ENCODE data around the gene ENG.
"Not testable (repeated sequence)": the region's sequence is repeated elsewhere in the genome, so short reads cannot be mapped to it uniquely, and the experiment has no call there.

ENG gene

DNA sequence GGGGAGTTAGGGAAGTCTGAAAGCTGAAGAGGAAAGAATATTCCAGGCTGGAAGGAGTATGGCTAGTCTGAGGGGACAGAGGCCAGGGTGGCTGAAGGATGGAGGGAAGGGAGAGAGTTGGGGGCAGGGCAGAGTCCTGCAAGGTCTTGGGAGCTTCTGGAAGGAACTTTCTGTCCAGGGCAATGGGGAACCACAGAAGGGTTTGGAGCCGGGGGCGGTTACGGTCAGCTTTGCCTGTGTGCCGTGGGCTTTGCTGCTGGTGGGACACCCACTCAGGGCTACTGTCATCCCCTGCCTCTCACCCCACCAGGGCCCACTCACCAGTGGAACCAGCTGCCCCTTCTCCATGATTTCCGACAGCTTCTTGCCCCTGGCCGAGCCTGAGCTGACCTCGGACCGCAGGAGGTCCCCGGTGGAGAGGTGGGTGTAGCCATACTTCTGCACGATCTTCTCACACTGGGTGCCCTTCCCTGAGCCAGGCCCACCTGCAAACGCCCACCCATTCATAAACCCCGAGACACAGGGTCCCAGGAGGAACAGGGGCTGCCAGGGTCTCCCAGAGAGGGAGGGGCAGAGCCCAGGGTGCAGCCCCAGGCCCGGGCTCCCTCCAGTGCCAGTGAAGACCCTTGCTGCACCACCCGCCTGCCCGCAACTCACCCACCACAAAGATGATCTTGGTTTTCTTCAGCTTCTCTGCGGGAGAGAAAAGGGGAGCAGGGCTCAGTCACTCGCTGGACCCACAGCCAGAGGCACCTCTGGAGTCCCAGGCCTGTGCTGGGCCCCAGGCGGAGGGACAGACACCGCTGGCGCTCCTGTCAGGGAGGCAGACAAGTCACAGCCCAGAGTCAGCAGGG, 18.1 kb upstream of the ENG start:
- WGBS, 2 experiments: 92 to 94% methylated on average over 20 of the region's 20 CpGs
- no peaks in the 10 kb centered on the region for H3K27me3 ChIP-seq (ENCODE audit: control insufficient read depth, insufficient read depth, low read length, poor library complexity, severe bottlenecking)
- no peaks in the 10 kb centered on the region for H3K9me3 ChIP-seq (ENCODE audit: control insufficient read depth, low read length)
- H3K4me3 ChIP-seq (ENCODE audit: insufficient read depth, low read depth, low read length): no peak overlapping the region
- peaks cover 23% of the 10 kb centered on the region for H3K4me1 ChIP-seq (ENCODE audit: control insufficient read depth, insufficient read depth, low read length)
- H3K36me3 ChIP-seq (ENCODE audit: control insufficient read depth, insufficient read depth, low read length): no peaks in the 10 kb centered on the region
- peak overlapping the region; percentile 6 for H3K27ac ChIP-seq (ENCODE audit: insufficient read depth, low read depth, low read length, poor library complexity, severe bottlenecking)

DNA sequence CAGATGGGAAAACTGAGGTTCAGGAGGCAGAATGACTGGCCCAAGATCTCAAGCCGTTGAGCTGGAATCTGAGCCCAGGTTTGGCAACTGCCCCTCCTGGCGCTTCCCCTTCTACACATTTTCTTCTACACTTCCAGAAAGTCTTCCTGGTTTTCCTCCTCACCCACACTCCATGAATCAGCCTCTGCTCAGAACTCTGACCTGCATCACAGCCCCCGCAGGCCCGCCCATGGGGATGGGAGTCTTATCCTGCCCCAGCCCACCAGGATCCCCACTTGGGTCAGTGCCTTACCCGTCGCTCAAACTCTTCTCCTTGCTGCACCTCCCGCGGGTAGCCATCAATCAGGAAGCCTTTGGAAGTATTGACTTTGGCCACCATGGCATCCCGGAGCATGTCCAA, 17.1 kb upstream of the ENG start:
- 89 to 93% methylated on average over 9 of the region's 9 CpGs for WGBS, 2 experiments
- H3K27ac ChIP-seq (ENCODE audit: insufficient read depth, low read depth, low read length, poor library complexity, severe bottlenecking): no peak overlapping the region
- peaks cover 16% of the 10 kb centered on the region for H3K4me1 ChIP-seq (ENCODE audit: control insufficient read depth, insufficient read depth, low read length)
- no peaks in the 10 kb centered on the region for H3K27me3 ChIP-seq (ENCODE audit: control insufficient read depth, insufficient read depth, low read length, poor library complexity, severe bottlenecking)
- H3K36me3 ChIP-seq (ENCODE audit: control insufficient read depth, insufficient read depth, low read length): no peaks in the 10 kb centered on the region
- no peaks in the 10 kb centered on the region for H3K9me3 ChIP-seq (ENCODE audit: control insufficient read depth, low read length)
- no peak overlapping the region for H3K4me3 ChIP-seq (ENCODE audit: insufficient read depth, low read depth, low read length)

DNA sequence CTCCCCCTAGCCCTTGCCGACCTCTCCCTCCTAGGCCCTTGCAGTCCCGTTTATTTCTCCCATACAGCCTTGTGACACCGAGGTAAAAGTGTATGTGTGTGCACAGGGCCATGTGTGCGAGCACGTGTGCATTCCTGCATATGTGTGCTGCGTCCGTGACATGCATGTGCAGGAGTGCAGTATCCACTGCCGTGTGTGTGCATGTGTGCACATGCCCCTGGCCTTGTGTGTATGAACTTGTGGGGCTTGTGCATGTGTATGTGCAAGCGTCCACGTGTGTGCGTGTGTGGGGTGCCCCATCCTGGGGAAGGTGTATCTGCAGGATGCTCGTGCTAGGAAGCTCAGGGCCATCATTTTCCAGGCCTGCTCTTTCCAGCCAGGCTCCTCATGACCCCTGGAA, 16.4 kb upstream of the ENG start:
- WGBS, 2 experiments: 91 to 92% methylated on average over 12 of the region's 12 CpGs
- Histone ChIP-seq H3K4me3 (ENCODE audit: insufficient read depth, low read depth, low read length) (no peak overlapping the region), H3K4me1 (ENCODE audit: control insufficient read depth, insufficient read depth, low read length) (peaks cover 11% of the 10 kb centered on the region), H3K27ac (ENCODE audit: insufficient read depth, low read depth, low read length, poor library complexity, severe bottlenecking) (no peak overlapping the region), H3K36me3 (ENCODE audit: control insufficient read depth, insufficient read depth, low read length) (no peaks in the 10 kb centered on the region), H3K9me3 (ENCODE audit: control insufficient read depth, low read length) (no peaks in the 10 kb centered on the region), H3K27me3 (ENCODE audit: control insufficient read depth, insufficient read depth, low read length, poor library complexity, severe bottlenecking) (no peaks in the 10 kb centered on the region)

DNA sequence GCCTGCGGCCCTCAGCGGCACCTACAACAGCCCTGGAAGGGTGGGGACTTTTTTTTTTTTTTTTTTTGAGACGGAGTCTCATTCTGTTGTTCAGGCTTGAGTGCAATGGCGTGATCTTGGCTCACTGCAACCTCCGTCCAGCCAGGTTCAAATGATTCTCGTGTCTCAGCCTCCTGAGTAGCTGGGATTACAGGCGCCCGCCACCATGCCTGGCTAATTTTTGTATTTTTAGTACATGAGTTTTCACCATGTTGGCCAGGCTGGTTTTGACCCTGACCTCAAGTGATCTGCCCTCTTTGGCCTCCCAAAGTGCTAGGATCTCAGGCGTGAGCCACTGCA, 15.7 kb upstream of the ENG start:
- 65 to 67% methylated on average over 9 of the region's 9 CpGs for WGBS, 2 experiments
- H3K27me3 ChIP-seq (ENCODE audit: control insufficient read depth, insufficient read depth, low read length, poor library complexity, severe bottlenecking); H3K36me3 ChIP-seq (ENCODE audit: control insufficient read depth, insufficient read depth, low read length); H3K9me3 ChIP-seq (ENCODE audit: control insufficient read depth, low read length); H3K27ac ChIP-seq (ENCODE audit: insufficient read depth, low read depth, low read length, poor library complexity, severe bottlenecking); H3K4me3 ChIP-seq (ENCODE audit: insufficient read depth, low read depth, low read length): not testable (repeated sequence)
- peaks cover 12% of the 10 kb centered on the region for H3K4me1 ChIP-seq (ENCODE audit: control insufficient read depth, insufficient read depth, low read length)

DNA sequence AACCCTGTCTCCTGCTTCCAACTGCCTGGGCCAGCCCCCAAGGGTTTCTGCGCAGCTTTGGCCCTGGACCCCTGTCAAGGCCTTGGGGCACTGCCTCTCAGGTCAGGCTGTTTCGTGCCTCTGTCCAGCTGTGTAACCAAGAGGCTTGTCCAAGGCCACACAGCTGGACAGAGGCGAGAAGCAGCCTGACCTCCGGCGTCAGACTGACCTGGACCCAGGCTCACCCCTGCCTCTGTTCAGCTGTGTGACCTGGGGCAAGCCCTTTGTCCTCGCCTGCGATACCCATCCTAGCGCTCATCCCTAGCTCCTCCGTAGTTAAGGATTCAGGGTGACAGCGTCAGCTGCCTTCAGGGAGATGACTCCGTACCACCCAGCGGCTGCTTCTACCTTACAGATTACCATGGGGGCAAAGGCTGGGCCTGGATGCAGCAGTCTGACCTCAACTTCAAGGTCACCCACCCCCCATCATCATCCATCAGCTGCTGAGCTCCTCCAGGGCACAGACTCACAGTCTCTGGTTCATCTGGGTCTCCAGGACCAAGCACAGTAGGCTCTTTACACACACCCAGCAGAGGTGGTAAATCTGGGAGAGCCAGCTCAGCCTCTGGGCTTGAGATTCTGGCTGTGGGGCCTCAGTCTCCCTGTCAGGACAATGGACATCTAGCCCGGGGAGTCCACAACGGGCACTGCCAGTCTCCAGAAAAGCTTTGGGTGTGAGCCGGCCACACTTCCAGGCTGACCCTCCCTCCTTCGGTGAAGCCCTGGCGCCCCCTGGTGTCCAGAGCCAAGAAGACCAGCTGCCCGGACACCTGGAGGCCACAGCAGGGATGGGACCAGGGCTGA, 15.1 kb upstream of the ENG start:
- no peak overlapping the region for H3K27ac ChIP-seq (ENCODE audit: insufficient read depth, low read depth, low read length, poor library complexity, severe bottlenecking)
- H3K27me3 ChIP-seq (ENCODE audit: control insufficient read depth, insufficient read depth, low read length, poor library complexity, severe bottlenecking): no peaks in the 10 kb centered on the region
- no peaks in the 10 kb centered on the region for H3K9me3 ChIP-seq (ENCODE audit: control insufficient read depth, low read length)
- H3K4me3 ChIP-seq (ENCODE audit: insufficient read depth, low read depth, low read length): no peak overlapping the region
- H3K36me3 ChIP-seq (ENCODE audit: control insufficient read depth, insufficient read depth, low read length): no peaks in the 10 kb centered on the region
- WGBS, 2 experiments: 69% methylated on average over 18 of the region's 18 CpGs
- peaks cover 13% of the 10 kb centered on the region for H3K4me1 ChIP-seq (ENCODE audit: control insufficient read depth, insufficient read depth, low read length)

DNA sequence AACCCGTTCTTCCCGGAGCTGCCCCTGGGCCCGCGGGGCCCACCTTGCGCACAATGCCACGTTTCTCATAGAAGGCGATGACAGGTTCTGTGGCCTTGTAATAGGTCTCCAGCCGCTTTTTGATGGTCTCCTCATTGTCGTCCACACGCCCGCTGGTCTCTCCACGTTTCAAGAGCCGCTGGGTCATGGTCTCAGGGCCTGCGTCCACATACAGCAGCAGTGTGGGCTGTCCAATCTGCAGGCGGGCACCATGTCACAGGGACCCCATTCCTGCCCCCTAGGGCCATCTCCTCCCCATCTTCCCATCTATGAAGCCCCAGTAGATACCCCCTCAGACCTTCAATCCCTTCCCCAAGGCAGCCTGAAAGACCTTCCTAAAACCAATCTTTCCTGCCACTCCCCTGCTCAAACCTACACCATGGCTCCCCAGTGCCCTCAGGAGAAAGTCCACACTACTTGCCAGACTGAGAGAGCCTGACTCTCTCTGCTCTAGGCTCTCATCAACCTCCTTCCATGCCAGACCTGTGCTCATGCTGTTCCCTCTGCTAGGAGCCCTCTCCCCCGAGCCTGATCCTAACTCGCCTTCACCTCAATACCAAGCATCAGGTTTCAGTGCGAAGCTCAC, 13.9 kb upstream of the ENG start:
- Histone ChIP-seq H3K27me3 (ENCODE audit: control insufficient read depth, insufficient read depth, low read length, poor library complexity, severe bottlenecking) (no peaks in the 10 kb centered on the region), H3K9me3 (ENCODE audit: control insufficient read depth, low read length) (no peaks in the 10 kb centered on the region), H3K4me1 (ENCODE audit: control insufficient read depth, insufficient read depth, low read length) (peaks cover 6% of the 10 kb centered on the region), H3K27ac (ENCODE audit: insufficient read depth, low read depth, low read length, poor library complexity, severe bottlenecking) (no peak overlapping the region), H3K36me3 (ENCODE audit: control insufficient read depth, insufficient read depth, low read length) (no peaks in the 10 kb centered on the region), H3K4me3 (ENCODE audit: insufficient read depth, low read depth, low read length) (no peak overlapping the region)
- 91% methylated on average over 18 of the region's 18 CpGs for WGBS, 2 experiments

DNA sequence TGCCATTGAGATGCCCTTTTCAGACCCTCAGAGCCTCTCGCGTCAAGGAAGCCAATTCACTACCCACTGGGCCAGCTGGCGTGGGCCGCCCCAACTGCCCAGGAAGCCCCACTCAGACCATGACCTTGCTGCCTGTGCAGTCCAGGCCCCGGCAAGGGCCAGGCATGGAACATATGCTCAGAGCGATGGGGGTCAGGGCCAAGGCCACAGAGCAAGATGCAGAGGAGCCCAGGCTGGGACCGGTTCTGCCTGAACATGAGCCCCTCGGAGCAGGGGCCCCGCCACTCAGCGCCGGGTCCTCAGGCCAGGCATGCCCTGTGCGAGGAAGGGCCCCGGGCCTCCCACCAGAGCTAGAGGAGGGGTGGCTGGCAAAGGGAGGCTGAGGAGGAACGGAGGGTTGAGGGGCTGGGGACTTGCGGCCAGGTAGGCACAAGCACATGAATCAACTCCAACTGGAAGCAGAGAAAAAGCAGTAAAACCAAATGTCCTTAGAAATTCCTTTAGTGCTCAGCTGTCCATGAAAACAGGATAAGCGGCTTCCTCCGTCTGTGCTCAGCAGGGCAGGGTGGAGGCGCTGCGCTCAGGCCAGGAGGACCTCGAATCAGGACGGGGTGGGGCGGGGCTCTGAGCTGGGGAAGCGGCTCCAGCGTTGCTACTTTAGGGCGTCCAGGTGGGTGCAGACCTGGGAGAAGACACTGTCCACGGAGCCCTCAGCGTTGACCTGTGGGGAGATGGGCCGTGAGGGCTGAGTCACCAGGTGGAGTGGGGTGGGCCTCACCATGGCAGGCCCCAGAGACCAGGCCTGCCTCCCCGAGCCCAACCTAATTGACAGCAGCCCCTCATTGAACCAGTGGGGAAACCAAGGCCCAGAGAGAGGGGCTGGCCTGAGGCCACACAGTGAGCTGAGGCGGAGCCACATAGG, 13.2 kb upstream of the ENG start:
- no peaks in the 10 kb centered on the region for H3K36me3 ChIP-seq (ENCODE audit: control insufficient read depth, insufficient read depth, low read length)
- H3K4me1 ChIP-seq (ENCODE audit: control insufficient read depth, insufficient read depth, low read length): peaks cover 5% of the 10 kb centered on the region
- H3K4me3 ChIP-seq (ENCODE audit: insufficient read depth, low read depth, low read length): no peak overlapping the region
- WGBS, 2 experiments: 90% methylated on average over 30 of the region's 30 CpGs
- no peaks in the 10 kb centered on the region for H3K9me3 ChIP-seq (ENCODE audit: control insufficient read depth, low read length)
- H3K27ac ChIP-seq (ENCODE audit: insufficient read depth, low read depth, low read length, poor library complexity, severe bottlenecking): no peak overlapping the region
- no peaks in the 10 kb centered on the region for H3K27me3 ChIP-seq (ENCODE audit: control insufficient read depth, insufficient read depth, low read length, poor library complexity, severe bottlenecking)

DNA sequence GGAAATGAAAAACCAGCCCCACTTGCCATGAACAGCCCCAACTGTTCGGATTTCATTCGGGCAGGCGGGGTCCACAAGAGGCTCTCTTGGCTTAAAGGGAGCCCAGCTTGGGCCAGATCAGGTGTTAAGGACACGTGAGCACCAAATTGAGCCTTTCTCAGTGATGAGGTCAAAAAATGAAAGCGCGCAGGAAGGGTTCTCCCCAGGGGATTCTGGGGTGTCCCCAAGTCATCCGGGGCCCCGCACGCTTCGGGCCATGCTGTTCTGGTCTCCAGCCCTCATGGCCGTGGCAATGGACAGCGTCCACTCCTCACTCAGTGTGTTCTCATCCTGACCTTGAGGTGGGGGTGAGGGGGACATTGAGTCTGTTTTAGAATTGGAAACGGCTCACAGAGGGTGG, 12.1 kb upstream of the ENG start:
- Histone ChIP-seq H3K4me1 (ENCODE audit: control insufficient read depth, insufficient read depth, low read length) (peaks cover 5% of the 10 kb centered on the region), H3K36me3 (ENCODE audit: control insufficient read depth, insufficient read depth, low read length) (no peaks in the 10 kb centered on the region), H3K27me3 (ENCODE audit: control insufficient read depth, insufficient read depth, low read length, poor library complexity, severe bottlenecking) (no peaks in the 10 kb centered on the region), H3K9me3 (ENCODE audit: control insufficient read depth, low read length) (no peaks in the 10 kb centered on the region), H3K27ac (ENCODE audit: insufficient read depth, low read depth, low read length, poor library complexity, severe bottlenecking) (no peak overlapping the region), H3K4me3 (ENCODE audit: insufficient read depth, low read depth, low read length) (no peak overlapping the region)
- whole genome bisulfite sequencing, 2 experiments: 96 to 97% methylated on average over 13 of the region's 13 CpGs

DNA sequence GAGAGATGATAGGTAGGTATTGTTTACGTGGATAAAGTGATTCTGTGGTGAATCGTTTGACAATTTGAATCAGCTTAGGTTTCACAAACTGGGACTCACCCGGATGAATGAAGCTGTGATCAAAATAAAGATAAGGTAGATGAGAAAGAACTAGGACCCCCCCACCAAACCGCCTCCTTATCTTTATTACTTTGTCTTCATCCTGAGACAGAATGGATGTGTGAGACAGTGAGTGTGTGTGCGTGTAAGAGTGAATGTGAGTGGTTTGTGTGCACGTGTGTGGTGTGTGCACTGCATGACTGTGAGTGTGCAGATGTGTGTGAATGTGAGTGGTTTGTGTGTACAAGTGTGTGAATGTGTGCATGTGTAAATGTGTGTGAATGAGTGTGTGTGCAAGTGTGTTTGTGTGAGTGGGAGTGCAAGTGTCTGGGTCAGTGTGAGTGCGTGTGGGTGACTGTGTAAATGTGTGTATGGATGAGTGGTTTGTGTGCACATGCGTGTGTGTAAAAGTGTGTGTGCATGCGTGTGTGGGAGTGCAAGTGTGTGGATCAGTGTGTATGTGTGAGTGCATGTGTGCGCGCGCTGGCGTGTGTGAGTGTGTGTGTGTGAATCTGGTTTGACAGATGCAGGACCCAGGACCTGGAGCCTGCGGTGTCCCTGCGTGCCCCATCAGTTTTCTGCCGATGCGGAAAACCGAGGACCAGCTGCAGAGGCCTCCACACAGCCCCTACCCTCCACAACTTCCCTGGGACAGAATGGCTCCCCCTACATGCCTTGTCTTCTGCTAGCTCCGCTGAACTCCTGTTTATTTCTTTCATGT, 11.4 kb upstream of the ENG start:
- WGBS, 2 experiments: 81 to 82% methylated on average over 19 of the region's 19 CpGs
- no peak overlapping the region for H3K27ac ChIP-seq (ENCODE audit: insufficient read depth, low read depth, low read length, poor library complexity, severe bottlenecking)
- no peaks in the 10 kb centered on the region for H3K36me3 ChIP-seq (ENCODE audit: control insufficient read depth, insufficient read depth, low read length)
- H3K27me3 ChIP-seq (ENCODE audit: control insufficient read depth, insufficient read depth, low read length, poor library complexity, severe bottlenecking): no peaks in the 10 kb centered on the region
- no peaks in the 10 kb centered on the region for H3K9me3 ChIP-seq (ENCODE audit: control insufficient read depth, low read length)
- H3K4me3 ChIP-seq (ENCODE audit: insufficient read depth, low read depth, low read length): no peak overlapping the region
- H3K4me1 ChIP-seq (ENCODE audit: control insufficient read depth, insufficient read depth, low read length): peaks cover 5% of the 10 kb centered on the region

Data from ectodermal cell (in vitro differentiated cells).